ENCODE data around the gene CYB561D2.

- TF ChIP-seq POLR2A (IDR thresholded peaks at IDR 0.05) (no peak), CTCF (IDR thresholded peaks at IDR 0.05) (no peak), EP300 (IDR thresholded peaks at IDR 0.05) (no peak)
Measured at GRCh38 chr3:50325113-50325480, 25.6 kb upstream of the CYB561D2 start.

Measured in ovary (tissue), 3 donors.